IPS-15b (cell line): Measurements from ENCODE around the gene TFAP2A.

ENCODE experiments used
- H3K27me3 ChIP-seq: one replicate; pipeline ENCODE4 v1.6.1; 2013; ENCODE audit warnings: low read length; ENCODE audit not compliant: control insufficient read depth, insufficient read depth
- H3K36me3 ChIP-seq: one replicate; pipeline ENCODE4 v1.6.1; 2013; ENCODE audit warnings: low read length; ENCODE audit not compliant: control insufficient read depth, insufficient read depth
- H3K4me1 ChIP-seq: one replicate; pipeline ENCODE4 v1.6.1; 2013; ENCODE audit warnings: mild to moderate bottlenecking, low read length; ENCODE audit not compliant: control insufficient read depth, insufficient read depth
- H3K4me3 ChIP-seq: one replicate; pipeline ENCODE4 v1.5.1; 2013; ENCODE audit warnings: low read depth, low read length
- H3K9ac ChIP-seq: one replicate; pipeline ENCODE4 v1.6.1; 2013; ENCODE audit warnings: low read depth, mild to moderate bottlenecking, low read length
- H3K9me3 ChIP-seq: one replicate; pipeline ENCODE4 v1.6.1; 2013; ENCODE audit warnings: mild to moderate bottlenecking, low read length; ENCODE audit not compliant: control insufficient read depth, insufficient read depth

The TFAP2A gene

GRCh38 chr6:10391799-10392198 lies 23.1 kb downstream of the TFAP2A start:
- H3K9me3 ChIP-seq = no peaks in the 10 kb centered on the region
- peaks cover 21% of the 10 kb centered on the region for H3K4me1 ChIP-seq
- H3K9ac ChIP-seq = no peak overlapping the region
- H3K4me3 ChIP-seq = peak overlapping the region; percentile 27
- H3K36me3 ChIP-seq = no peaks in the 10 kb centered on the region
- peaks cover 99% of the 10 kb centered on the region for H3K27me3 ChIP-seq

- H3K36me3 ChIP-seq = no peaks in the 10 kb centered on the region
- peaks cover 26% of the 10 kb centered on the region for H3K4me1 ChIP-seq
Observed at GRCh38 chr6:10391299-10391630, 23.6 kb downstream of the TFAP2A start.

GRCh38 chr6:10390495-10391298 lies 24.2 kb downstream of the TFAP2A start:
- H3K4me3 ChIP-seq = peak overlapping the region; percentile 19
- H3K27me3 ChIP-seq = peaks cover 100% of the 10 kb centered on the region
- H3K9me3 ChIP-seq = no peaks in the 10 kb centered on the region
- H3K36me3 ChIP-seq = no peaks in the 10 kb centered on the region
- peaks cover 27% of the 10 kb centered on the region for H3K4me1 ChIP-seq
- H3K9ac ChIP-seq = no peak overlapping the region

More at GRCh38 chr6:10391299-10391630, 23.6 kb downstream of the TFAP2A start:
- peak overlapping the region; percentile 27 for H3K4me3 ChIP-seq
- no peak overlapping the region for H3K9ac ChIP-seq
- H3K27me3 ChIP-seq = peaks cover 100% of the 10 kb centered on the region
- no peaks in the 10 kb centered on the region for H3K9me3 ChIP-seq

GRCh38 chr6:10389739-10390494 lies 25.0 kb downstream of the TFAP2A start:
- no peaks in the 10 kb centered on the region for H3K36me3 ChIP-seq
- H3K9ac ChIP-seq = no peak overlapping the region
- H3K9me3 ChIP-seq = no peaks in the 10 kb centered on the region
- peak overlapping the region; percentile 41 for H3K4me3 ChIP-seq
- H3K27me3 ChIP-seq = peaks cover 100% of the 10 kb centered on the region
- H3K4me1 ChIP-seq = peaks cover 21% of the 10 kb centered on the region

- Histone ChIP-seq H3K9ac (no peak overlapping the region), H3K9me3 (no peaks in the 10 kb centered on the region), H3K4me1 (peaks cover 17% of the 10 kb centered on the region), H3K27me3 (peaks cover 100% of the 10 kb centered on the region), H3K4me3 (no peak overlapping the region), H3K36me3 (no peaks in the 10 kb centered on the region)
Observed at GRCh38 chr6:10386756-10387654, 27.9 kb downstream of the TFAP2A start.

GRCh38 chr6:10386220-10386619 lies 28.7 kb downstream of the TFAP2A start:
- Histone ChIP-seq H3K27me3 (peaks cover 100% of the 10 kb centered on the region), H3K4me3 (no peak overlapping the region)

GRCh38 chr6:10385524-10386132 lies 29.2 kb downstream of the TFAP2A start:
- peaks cover 100% of the 10 kb centered on the region for H3K27me3 ChIP-seq
- H3K9ac ChIP-seq = no peak overlapping the region
- peaks cover 17% of the 10 kb centered on the region for H3K4me1 ChIP-seq
- H3K4me3 ChIP-seq = no peak overlapping the region
- no peaks in the 10 kb centered on the region for H3K9me3 ChIP-seq
- no peaks in the 10 kb centered on the region for H3K36me3 ChIP-seq

More at GRCh38 chr6:10386220-10386619, 28.7 kb downstream of the TFAP2A start:
- H3K4me1 ChIP-seq = peaks cover 17% of the 10 kb centered on the region
- H3K36me3 ChIP-seq = no peaks in the 10 kb centered on the region
- no peak overlapping the region for H3K9ac ChIP-seq
- H3K9me3 ChIP-seq = no peaks in the 10 kb centered on the region

- Histone ChIP-seq H3K4me3 (peak overlapping the region; percentile 16), H3K9ac (no peak overlapping the region), H3K9me3 (no peaks in the 10 kb centered on the region), H3K27me3 (peaks cover 100% of the 10 kb centered on the region), H3K4me1 (peaks cover 17% of the 10 kb centered on the region), H3K36me3 (no peaks in the 10 kb centered on the region)
Observed at GRCh38 chr6:10384610-10385523, 30.0 kb downstream of the TFAP2A start.

- no peaks in the 10 kb centered on the region for H3K36me3 ChIP-seq
- H3K4me1 ChIP-seq = peaks cover 17% of the 10 kb centered on the region
- H3K9ac ChIP-seq = no peak overlapping the region
- no peaks in the 10 kb centered on the region for H3K9me3 ChIP-seq
- peak overlapping the region; percentile 35 for H3K4me3 ChIP-seq
- H3K27me3 ChIP-seq = peaks cover 98% of the 10 kb centered on the region
Observed at GRCh38 chr6:10384091-10384609, 30.7 kb downstream of the TFAP2A start.

- Histone ChIP-seq H3K9ac (no peak overlapping the region), H3K9me3 (no peaks in the 10 kb centered on the region), H3K4me1 (peaks cover 17% of the 10 kb centered on the region), H3K36me3 (no peaks in the 10 kb centered on the region), H3K27me3 (peaks cover 95% of the 10 kb centered on the region), H3K4me3 (peak overlapping the region; percentile 35)
Observed at GRCh38 chr6:10383331-10384090, 31.4 kb downstream of the TFAP2A start.
